Kidney epithelial cell (primary cell): ENCODE measurements around the gene DEPDC4. TPM values are rescaled to one million over a fixed set of nuclear protein-coding genes. Genes with fewer than 3 reads are reported as not detected.

ENCODE experiments used
- DNase-seq: peaks from one replicate; pipeline ENCODE4 v3.0.0-alpha.2; 2010; ENCODE audit warnings: low read depth
- H3K27me3 ChIP-seq: 2 replicates; pipeline ENCODE4 v1.6.0; 2011; ENCODE audit warnings: low read length; ENCODE audit not compliant: control insufficient read depth, insufficient read depth
- H3K36me3 ChIP-seq: 2 replicates; pipeline ENCODE4 v1.5.1; 2011; ENCODE audit warnings: low read length; ENCODE audit not compliant: control insufficient read depth, insufficient read depth
- H3K4me3 ChIP-seq: 2 replicates; pipeline ENCODE4 v1.5.1; 2011; ENCODE audit warnings: low read depth, mild to moderate bottlenecking, control low read depth, low read length
- total RNA-seq: library from RNA; depleted of rRNA; stranded (reverse); fragments of >200 nt; gene quantifications from 2 replicates; pipeline ENCODE4 v1.2.3, GENCODE V29; 2015
- TF ChIP-seq, protein P1 (sequence below): IDR thresholded peaks from 2 replicates; pipeline ENCODE4 v1.5.1; 2011; ENCODE audit warnings: mild to moderate bottlenecking, moderate library complexity, low read length, control low read depth, inconsistent platforms; ENCODE audit not compliant: insufficient read depth, poor library complexity, severe bottlenecking

The DEPDC4 gene
- total RNA-seq, 1 donor from 2014 or later: 1.0 TPM

DNA sequence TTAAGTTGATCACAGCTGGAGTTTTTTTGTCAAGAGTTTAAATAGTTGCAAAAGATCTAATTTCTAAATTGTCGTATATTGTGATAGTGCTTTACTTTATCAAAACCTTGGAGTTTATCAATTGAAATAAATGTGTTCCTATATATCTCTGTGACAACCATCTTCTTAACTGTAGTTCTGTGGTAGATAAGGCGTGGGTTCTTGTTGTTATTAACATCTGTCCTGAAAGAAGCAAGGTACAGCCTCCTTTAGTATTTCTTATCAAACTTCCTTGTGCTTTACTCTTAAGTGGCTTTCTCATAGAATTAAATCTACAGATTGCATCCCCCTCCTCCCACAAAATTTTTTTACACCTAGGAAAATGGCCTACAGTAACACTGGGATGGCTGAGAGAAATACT lies 7.4 kb upstream of the DEPDC4 start:
- H3K4me3 ChIP-seq: no peak overlapping the region
- TF ChIP-seq, protein P1, sequence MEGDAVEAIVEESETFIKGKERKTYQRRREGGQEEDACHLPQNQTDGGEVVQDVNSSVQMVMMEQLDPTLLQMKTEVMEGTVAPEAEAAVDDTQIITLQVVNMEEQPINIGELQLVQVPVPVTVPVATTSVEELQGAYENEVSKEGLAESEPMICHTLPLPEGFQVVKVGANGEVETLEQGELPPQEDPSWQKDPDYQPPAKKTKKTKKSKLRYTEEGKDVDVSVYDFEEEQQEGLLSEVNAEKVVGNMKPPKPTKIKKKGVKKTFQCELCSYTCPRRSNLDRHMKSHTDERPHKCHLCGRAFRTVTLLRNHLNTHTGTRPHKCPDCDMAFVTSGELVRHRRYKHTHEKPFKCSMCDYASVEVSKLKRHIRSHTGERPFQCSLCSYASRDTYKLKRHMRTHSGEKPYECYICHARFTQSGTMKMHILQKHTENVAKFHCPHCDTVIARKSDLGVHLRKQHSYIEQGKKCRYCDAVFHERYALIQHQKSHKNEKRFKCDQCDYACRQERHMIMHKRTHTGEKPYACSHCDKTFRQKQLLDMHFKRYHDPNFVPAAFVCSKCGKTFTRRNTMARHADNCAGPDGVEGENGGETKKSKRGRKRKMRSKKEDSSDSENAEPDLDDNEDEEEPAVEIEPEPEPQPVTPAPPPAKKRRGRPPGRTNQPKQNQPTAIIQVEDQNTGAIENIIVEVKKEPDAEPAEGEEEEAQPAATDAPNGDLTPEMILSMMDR: no peak
- H3K36me3 ChIP-seq: no peaks in the 10 kb centered on the region
- H3K27me3 ChIP-seq: no peaks in the 10 kb centered on the region
- DNase-seq: no peak

DNA sequence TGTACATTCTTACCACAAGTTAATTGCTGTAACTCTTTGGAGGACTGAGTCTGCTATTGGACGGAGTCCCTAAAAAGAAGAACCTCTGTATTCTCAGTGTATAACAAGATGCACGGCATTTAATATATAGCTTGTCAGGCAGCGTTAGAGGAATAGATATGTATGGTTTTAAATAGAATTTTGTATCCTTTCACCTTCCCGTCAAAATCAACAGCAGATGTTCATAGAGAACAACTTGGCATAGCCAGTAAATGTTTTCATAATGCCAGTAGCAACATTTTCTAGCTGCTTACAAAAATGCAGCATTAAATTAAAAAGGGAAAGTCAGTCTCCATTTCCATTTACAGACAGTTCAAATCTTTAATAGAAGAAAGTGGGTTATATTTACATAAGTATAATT lies 6.9 kb upstream of the DEPDC4 start:
- TF ChIP-seq, protein P1: no peak
- no peak for DNase-seq
- Histone ChIP-seq H3K36me3 (no peaks in the 10 kb centered on the region), H3K4me3 (no peak overlapping the region), H3K27me3 (no peaks in the 10 kb centered on the region)

DNA sequence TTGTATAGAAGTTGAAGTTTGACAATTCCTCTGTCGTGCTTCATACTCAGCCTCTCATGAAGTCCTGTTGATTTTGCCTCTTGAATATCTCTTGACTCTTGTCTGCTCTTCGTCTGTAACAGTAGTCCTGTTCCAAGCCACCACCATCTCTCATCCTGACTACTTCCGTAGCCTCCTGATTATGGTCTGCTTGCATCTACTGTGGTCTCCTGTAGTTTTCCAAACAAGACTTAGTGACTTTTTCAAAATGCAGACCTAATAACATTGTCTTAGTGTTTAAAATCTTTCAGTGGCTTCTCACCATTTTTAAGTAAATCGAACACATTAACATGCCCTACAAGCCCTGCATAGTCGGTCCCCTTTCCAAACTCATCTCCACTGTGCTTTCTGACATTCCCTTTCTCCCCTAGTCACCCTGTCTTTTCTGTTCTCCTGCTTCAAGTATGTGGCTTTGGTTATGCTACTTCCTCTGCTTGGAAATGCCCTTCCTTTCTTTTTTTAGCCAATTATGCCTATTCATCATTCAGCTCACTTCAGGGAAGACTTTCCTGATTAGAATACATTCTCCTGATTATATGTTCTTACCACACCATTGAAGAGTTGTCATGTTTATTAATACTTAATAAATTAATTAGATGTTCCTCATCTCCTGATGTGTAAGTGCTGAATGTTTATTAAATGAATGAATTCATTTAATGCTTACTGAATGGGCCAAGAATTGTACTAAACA lies 2.1 kb upstream of the DEPDC4 start:
- no peak for DNase-seq
- Histone ChIP-seq H3K4me3 (peak overlapping the region; percentile 96), H3K27me3 (no peaks in the 10 kb centered on the region), H3K36me3 (no peaks in the 10 kb centered on the region)
- TF ChIP-seq, protein P1: no peak

DNA sequence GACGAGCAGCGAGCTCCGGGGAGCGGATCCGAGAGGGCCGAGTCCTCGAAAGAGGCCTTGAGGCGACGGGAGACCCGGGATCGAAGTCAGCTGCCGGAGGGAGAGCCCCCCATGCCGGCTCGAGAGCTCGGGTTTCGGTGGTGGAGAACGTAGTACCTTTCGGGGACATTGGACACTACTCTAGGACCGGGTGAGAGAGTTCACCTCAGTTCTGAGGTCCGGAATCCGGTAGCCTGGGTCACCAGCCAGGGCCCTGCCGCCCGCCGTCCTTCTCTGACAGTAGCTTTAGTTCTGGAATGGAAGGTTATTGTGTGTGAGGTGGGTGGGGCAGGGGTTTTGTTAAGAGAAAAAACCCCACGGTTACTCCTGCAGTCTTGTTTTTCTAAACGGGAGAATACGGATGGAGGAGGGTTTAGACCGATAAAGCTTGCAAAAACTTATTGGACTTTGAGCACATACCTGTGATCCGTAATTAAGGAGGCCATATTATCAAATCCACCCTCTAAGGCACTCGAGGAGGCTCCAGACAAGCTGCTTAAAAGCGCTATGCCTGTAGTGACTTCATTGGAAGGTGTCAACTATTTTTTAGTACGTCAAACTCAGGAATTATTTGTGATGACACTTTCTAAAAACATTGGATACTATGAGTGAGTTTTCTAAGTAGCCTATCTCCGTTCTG lies 863 bp upstream of the DEPDC4 start:
- no peaks in the 10 kb centered on the region for H3K27me3 ChIP-seq
- peak overlapping the region; percentile 96 for H3K4me3 ChIP-seq
- TF ChIP-seq, protein P1: no peak
- no peaks in the 10 kb centered on the region for H3K36me3 ChIP-seq
- no peak for DNase-seq

DNA sequence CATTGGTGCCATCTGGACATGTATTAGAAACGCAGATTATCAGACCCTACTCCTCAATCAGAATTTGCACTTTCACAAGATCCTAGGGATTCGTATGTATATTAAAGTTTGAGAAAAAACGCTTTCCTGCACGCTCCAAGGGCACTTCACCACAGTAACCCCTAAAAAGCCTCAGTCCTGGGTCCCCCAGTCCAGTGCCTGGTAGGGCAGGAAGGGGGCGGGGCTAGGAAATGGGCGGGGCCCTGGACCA lies 369 bp downstream of the DEPDC4 start:
- no peak for DNase-seq
- Histone ChIP-seq H3K4me3 (peak overlapping the region; percentile 96), H3K27me3 (no peaks in the 10 kb centered on the region), H3K36me3 (no peaks in the 10 kb centered on the region)
- TF ChIP-seq, protein P1: no peak
